Stromal cell of bone marrow (primary cell): Measurements from ENCODE around the gene SSTR5.

Experiments used
- DNase-seq: peaks from one replicate; pipeline ENCODE4 v3.0.0-alpha.2; 2012; ENCODE audit warnings: low read depth

The SSTR5 gene

DNA sequence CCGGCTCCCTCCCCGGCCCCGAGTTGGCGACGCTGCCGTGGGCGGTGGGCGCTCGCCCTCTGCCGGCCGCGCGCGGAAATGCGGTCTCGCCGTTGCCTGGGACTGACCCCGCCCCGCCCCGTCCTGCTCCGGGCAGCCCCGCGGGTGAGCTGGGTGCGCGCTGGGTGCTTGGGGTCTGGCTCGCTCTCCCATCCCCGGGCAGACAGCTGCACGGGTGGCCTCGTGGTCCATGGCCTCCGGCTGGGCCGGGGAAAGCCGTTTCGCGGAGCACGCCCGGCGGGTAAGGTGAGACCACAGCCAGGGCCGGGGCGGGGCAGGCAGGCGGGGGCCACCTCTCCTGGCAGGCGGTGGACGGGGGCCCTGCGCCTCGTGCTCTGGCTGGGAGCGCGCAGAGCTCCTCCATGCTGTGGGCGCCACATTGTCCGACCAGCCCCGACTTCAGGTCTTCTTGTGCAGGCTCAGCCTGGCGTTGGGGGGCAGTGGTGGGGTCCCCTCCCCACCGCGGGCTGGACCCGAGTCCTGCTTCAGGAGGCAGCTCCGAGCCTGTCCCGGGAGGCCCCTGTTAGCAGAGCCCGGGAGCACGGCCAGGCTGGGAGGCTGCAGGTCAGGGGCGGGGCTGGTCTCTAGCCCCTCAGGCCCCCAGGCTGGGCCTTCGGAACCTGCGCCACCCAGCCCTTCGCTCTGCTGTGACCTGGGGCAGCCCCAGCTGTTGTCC lies 30.5 kb downstream of the SSTR5 start:
- DNase-seq: no peak

DNA sequence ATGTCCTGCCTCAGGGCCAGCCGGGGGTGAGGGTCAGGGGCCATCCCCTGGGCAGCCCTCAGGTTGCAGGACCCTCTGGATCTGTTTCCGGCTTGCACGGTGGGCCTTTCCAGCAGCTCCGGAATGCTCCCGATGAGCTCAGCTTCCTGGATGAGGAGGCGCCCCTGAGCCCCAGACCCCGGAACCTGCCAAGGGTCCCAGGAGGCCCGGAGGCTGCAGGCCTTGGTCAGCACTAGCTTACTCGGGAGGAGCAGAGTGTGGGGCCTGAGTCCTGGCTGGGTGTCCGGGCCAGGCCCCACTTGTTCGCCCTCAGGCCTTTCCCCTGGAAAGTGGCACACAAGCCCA lies 31.1 kb downstream of the SSTR5 start:
- DNase-seq: no peak

DNA sequence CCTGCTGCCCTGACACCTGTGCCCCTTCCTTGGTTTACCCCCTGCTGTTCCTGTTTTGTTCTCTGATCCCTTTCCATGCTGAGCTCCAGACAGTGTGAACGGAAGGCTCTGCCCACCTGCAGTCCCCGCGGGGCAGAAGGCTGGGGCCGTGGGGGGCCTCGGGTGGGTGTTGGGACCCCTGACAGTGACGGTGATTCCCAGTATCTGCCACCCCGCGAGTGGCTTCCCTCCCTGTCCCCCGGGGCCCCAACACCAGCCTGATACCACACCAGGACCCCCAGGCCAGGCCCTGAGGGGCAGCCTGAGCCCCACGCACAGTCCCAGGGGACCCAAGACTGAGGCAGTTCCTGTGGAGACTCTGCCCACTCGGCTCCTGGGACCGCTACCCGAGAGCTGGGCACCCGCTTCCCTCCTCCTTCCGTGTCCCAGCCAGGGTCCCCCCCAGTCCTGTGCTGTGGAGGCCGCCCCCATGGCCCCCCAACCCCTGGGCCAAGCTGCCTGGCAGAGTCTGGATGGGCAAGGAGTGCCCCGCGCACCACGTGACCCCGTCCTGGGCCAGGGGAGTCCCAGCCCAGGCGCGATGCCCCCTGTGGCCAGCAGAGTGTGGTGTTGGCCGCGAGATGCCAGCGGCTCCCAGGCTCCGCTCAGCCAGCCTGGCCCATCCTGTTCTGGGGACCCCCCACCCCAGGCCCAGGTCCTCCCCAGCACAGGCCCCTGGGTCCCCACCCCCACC lies 33.5 kb downstream of the SSTR5 start:
- no peak for DNase-seq

DNA sequence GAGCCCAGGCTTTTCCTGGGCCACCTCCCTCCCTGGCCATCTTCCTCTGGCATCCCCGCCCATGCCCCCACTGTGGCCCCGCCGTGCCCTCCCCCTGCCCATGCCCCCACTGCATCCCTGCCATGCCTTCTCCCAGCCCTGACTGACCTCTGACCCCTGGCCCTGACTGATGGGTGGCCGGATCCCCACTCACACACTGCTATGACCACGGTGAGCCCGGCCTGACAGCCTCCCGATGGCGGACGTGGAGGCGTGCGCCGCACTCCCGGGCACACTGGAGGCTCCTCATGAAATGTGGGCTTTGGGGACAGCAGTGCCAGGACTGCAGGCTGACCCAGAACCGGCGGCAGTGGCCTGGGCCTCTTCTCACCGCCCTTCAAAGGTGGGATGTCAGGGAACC lies 34.1 kb downstream of the SSTR5 start:
- no peak for DNase-seq

DNA sequence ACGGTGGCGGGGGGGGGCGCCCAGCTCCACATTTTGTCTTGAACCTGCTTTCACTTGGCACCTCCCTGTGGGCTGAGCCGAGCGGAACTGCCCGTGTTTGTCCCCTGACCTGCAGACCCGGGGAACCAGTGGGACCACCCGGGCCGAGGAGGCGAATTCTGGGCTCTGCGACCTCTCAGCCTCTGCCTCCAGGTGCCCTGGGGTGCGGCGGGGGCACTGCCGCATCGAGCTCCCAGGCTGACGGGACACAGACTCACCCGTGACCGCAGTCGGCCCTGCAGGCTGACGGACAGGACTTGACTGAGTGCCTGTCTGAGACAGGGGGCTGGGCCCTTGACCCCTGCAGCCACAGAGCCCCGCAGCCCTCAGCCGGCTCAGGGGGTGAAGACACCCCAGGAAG lies 34.6 kb downstream of the SSTR5 start:
- no peak for DNase-seq

DNA sequence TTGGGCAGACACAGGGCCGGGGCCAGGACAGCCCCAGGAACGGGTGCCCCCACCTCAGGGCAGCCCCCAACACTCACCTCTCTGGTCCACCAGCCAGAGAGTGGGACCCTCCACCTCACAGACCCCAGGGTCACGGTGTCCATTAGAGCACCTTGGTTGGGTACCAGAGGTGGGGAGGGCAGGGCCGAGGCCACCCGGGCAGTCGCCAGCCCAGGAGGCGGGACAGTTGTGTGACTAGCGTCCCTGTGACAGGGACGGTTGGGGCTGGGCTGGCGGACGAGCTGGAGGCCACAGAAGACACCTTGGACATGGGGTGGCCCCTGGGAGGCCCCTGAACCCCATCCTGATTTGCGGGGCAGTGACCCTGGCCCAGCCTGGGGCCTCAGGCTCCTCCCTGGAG lies 35.2 kb downstream of the SSTR5 start:
- DNase-seq: no peak

DNA sequence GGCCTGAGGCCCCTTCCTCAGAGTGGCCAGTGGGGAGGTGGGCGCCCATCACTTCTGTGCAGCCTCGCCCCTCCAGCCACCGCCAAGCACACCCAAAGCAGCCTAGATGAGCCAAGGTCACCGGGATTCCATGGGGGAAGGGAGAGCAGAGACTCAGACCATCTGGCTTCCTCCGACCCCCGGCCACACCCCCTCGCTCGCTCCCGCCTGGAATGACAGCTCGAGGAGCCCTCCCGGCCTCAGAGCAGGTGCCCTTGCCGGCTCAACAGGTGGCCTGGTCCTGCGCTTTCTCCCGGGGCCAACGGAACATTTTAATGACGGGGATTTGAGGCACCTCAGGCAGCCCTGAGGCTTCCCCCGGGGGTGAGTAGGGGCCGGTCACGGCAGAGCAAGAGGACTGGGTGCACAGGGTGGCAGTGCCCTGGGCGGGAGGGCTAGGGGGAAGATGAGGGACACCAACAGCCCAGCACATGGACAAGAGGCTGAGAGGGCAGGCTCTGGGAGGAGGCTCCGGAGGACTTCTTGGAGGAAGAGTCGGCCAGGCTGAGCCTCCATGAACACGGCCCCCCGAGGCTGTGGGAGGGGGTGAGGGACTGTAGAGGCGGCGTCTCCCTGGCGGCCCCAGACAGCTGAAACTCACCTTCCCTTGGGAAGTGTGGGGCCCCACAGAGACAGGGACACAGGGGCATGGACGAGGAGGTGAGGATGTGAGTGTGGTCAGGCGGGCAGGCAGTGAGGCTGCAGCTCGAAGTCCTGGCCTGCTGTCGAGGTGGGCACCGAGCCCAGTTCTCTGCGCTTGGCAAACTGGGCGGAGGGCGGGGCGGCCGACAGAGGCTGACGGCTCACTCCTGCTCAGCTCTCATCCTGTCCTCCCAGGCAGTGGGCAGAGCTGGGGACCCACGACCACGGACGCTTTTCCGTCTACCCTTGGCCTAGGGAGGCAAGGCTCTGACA lies 36.0 kb downstream of the SSTR5 start:
- peak; percentile 9 for DNase-seq

DNA sequence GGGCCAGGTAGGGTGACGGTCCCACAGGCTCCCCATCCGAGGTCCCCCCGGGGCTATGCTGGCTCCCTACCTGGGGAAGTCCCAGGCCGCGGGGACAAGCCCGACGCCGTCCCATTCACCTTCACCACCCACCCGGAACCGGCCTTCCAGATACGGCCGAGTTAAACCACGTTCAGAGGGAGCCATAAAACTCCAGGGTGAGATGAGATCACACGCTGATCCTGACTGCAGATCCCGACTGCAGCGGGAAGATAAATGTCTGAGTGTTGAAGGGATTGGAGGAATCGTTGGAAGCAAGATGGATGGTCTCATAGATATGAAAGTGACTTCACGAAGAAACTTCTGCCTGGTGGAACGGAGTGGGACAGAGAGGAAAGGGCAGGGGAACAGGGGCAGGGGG lies 37.1 kb downstream of the SSTR5 start:
- no peak for DNase-seq

DNA sequence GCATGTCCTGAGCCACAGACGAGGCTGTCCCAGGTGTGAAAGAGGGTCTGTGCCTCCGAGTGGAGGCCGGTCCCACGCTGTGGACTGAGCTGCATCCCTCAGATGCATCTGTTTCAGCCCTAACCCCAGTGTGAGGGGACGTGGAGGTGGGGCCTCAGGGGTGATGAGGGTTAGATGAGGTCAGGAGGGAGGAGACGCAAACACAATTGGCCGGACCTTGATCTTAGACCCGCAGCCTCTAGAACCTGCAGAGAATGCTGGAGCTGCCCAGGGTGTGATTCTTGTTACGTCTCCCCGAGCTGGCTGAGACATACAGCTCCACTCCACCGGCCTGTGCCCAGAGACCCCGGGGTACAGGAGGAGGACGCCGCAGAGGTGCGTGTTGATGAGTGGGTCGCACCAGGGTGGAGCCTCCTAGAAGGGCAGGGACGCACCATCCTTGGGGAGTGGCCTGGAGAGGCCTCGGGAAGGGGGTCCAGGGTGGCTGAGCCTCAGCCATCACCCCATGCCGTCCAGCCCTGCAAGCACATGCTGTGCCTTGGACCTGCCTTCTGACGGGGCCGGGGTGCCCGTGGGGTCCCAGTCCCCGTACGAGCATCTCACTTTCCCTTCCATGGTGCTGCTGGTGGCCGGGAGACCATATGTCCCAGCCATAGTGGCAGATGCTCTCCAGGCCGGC lies 40.1 kb downstream of the SSTR5 start:
- no peak for DNase-seq

DNA sequence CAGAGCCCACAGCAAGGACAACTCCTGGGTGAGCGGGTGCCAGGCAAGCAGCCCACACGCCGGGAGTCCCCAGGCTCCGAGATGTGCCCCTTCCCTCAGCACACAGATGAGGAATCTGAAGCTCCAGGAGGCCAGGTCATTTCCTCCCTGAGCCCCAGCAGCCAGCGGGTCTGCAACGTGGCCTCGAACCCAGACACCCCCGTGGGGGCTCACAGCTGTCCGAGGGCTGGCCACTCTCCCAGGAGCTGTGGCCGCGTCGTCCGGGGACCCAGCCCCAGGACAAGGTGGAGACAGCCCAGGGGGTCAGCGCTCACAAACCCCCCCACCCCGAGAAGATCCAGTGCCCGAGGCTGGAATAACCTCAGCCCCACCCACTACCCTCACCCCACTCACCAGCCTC lies 40.9 kb downstream of the SSTR5 start:
- no peak for DNase-seq

DNA sequence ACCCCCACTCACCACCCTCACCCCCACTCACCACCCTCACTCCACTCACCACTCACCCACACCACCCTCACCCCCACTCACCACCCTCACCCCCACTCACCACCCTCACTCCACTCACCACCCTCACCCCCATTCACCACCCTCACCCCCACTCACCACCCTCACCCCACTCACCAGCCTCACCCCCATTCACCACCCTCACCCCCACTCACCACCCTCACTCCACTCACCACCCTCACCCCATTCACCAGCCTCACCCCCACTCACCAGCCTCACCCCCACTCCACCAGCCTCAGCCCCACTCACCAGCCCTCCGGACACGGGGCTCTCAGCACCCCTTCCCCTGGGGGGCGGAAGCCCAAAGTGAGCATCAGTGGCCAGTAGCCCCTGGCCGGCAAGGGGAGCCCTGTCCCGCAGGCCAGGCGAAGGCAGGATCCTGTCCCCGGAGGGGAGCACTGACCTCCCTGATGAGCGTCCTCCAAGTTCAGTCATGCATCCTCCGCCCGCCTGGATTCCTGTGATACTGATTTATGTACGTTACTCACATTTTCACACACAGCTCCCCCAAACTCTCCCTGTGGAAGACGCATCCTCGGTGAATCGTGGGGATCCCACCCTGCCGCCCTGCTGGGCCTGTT lies 41.5 kb downstream of the SSTR5 start:
- DNase-seq: no peak

DNA sequence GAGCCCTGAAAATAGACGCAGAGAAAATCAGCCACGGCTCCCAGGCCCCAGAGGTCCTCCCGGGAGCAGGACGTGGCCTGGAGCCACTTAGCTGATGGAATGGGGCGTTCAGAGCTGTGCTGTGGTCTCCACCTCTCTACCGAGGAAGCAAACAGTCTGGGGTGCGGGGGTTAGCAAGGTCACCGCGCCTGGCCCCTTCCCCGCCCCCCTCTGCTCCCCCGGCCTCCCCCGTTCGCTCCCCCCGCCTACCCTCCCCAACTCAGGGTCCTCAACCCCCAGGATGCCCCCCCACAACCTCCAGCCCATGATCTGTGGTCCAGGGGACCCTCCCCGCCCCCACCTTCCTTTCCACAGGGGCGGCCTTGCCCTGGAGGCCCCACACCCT lies 44.1 kb downstream of the SSTR5 start:
- no peak for DNase-seq

DNA sequence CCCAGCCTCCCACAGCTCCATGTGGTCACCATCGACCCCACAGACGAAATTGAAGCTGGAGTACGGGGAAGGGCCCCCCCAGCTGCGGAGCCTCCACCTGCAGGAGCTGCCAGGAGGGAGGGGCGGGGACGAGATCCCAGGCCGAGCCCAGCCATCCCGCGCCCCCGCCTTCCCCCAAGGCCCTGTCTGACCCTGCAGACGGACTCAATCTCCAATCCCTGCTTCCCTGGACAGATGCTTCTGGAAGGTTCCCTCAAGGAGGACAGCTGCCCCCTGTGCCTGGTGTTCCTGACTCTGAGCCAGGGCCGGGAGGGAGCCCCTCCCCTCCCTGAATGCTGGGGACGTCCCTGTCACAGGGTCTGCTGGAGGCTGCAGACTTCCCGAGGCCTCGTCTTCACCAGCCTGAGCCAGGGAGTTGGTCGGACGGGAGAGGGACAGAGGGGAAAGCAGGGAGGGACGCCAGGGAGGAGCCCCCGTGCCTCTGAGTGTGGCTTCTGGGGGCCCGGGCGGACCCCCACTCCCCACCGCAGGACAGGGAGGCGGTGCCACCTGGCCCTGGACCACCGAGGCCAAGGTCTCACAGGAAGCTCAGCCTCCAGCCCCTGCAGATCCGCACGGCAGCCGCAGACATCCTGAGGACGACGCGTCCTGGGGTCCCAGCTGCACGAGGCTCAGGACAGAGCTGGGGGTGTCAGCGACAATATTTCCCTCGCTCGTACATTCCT lies 44.8 kb downstream of the SSTR5 start:
- no peak for DNase-seq

DNA sequence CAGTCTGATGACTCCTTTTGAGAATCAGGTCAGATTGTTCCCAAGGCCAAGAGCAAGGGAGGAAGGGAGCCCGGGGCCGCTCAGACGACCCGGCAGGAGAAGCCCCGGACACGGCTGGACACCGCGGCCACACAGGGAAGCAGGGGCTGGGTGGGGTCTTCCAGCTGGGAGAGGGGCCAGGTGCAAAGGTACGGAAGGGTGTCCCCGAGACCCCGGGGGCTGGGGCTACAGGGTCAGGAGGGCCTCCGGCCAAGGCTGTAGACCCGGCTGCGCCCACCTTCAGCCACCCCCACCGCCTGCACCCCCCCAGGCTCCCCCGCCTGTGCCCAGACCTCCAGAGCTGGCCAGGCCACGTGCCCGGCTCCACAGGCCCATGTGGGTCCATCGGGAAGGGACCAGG lies 45.4 kb downstream of the SSTR5 start:
- no peak for DNase-seq

DNA sequence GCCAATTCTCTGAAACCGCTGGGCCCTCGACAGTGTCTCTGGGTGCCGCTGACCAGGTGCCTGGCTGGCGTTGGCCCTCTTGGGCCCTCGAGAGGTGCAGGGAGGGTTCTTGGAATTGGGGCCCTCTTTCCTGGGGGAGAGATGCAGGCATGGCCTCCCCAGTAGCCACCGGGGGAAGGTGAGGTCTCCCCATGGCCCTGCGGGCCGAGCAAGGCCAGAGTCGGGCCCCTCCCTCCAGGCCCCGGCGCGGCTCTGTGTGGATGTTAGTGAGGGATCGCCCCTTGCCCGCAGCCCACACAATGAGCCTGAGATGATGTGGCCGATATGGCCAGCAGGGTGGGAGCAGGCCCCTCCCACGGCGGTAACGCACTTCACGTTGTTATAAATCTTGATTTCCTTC lies 46.6 kb downstream of the SSTR5 start:
- DNase-seq: no peak

DNA sequence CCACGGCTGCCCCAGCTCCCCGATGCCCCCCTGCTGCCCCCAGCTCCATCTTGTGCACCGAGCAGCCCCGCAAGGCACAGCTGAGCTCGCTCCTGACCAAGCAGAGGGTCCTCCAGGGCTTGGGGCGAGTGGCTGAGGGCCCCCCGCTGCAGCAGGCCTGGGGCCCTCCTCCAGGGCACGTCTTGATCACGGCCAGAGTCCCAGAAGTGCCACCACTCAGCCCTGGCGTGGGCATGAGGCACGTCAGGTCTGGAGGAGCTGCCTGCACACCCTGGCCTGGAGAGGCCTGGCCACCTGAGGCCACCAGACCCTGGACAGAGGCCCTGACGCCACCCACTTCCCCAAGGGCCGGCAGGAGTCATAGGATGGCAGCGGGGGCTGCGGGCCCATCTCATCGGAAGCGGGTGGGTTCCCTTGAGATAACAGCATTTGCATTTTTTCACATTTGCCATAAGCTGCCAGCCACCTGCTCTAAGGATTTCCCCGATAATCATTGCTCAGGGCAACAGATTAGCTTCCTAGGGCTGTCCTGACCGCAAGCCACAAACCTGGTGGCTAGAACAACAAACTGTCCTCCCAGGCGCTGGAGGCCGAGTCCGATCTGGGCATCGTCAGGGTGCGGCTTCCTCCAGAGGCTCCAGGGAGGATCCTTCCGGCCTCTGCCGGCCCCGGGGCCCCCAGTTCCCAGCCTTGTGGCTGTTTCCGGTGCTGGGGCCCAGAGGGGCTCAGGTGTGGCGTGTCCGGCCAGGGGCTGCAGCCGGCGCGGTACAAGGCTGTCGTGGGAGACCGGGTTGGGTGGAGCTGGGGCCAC lies 47.4 kb downstream of the SSTR5 start:
- DNase-seq: no peak

DNA sequence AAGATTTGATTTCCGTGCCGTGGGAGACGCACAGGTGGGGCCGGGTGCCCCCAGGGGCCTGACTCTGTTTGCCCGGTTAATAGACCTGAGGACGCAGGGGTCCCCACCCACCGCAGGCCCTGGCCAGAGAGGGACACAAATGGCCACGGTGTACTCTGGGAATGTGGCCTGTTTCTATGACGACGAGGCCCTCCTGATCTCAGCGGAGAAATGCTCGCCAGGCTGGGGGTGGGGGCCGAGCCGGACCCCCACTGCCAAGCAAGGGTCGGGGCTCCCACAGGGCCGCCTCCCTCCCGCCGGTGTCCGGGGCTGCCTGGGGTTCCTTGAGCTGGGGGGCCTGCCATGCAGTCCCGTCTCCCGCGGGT lies 48.0 kb downstream of the SSTR5 start:
- DNase-seq: no peak

DNA sequence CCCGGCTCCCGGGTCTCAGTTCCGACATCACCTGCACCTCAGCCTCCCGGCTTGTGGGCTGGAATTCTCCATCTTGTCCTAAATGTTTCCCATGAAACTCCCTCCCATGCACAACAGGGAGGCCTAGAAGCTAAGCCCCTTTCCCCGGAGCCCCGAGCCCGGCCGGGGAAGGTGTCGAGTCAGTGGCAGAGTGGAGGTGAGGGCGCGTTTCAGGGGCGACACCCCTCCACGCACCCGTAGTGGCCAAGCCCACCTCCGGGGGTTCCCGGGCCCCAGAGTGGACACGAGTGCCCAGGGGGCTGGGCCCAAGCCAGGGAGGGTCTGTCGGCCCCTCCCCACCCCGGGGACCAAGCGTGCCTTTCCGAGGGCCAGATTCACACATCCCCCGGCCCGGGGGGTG lies 48.5 kb downstream of the SSTR5 start:
- no peak for DNase-seq

DNA sequence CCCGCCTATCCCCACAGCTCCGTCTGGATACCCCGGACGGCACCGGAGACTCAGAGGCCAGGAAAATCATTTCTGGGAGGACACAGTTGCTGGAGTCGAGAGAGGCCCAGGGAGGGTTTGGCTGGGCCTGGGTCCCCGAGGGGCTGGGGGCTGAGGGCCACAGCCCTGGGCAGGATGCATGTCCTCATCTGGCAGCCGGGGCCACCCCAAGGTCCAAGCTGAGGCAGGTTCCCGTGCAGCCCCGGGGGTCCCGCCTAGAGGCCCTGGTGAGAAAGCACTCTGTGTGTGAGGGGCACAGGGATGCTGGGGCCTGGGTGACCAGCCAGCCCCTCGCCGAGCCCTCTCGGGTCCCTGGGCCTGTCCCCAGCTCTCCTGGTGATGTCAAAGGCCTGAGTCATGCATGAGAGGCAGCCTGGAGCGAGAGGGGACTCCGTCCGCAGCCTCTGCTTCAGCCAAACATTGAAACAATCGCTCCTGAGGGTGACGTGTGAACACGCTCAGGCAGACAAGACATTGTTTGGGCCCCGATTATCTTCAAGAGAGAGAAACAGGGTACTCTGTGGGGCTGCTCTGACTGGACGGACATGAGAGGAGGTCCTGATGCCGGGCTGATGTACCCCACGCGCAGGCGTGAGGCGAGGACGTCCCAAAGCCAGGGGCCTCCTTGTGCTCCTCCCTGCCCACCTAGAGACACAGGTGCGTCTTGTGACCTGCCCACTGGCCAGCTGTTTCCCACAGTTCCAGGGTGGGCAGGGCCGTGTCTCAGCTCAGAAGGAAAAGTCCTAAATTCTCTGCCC lies 49.3 kb downstream of the SSTR5 start:
- no peak for DNase-seq

DNA sequence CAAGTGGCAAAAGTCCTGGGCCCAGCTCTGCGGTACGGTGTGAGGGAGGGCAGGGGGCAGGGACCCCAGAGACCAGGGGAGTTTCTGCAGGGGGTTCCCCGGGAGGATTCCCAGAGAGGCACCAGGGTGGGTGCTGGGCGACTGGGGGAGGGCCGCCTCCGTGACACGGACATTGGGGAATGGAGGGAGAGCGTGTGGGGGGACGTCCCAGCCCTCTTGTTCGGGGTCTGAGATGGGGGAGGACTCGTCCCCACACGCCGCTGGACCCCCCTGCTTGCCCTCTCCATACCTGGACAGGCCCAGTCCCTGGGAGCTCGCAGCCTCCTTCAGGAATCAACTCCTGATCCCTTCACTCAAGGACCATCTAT lies 49.8 kb downstream of the SSTR5 start:
- no peak for DNase-seq
